ENCODE data around the gene FAN1.
A peak's percentile ranks its signal among the peaks of the same experiment; 100 is the strongest.

FAN1 gene

GRCh38 chr15:30921106-30921505 is 17.4 kb downstream of the FAN1 start:
- peaks cover 81% of the 10 kb centered on the region for H3K36me3 ChIP-seq (ENCODE audit: control insufficient read depth, insufficient read depth, low read length, severe bottlenecking)

GRCh38 chr15:30921781-30922479 is 18.2 kb downstream of the FAN1 start:
- Histone ChIP-seq H3K9ac (ENCODE audit: low read length) (no peak overlapping the region), H3K4me1 (ENCODE audit: control insufficient read depth, insufficient read depth, low read length) (peaks cover 20% of the 10 kb centered on the region), H3K4me3 (ENCODE audit: low read length) (no peak overlapping the region), H3K9me3 (ENCODE audit: control insufficient read depth, low read length) (no peaks in the 10 kb centered on the region), H3K27me3 (replicated peaks; ENCODE audit: control insufficient read depth, insufficient read depth, low read length) (no peaks in the 10 kb centered on the region), H3K36me3 (ENCODE audit: control insufficient read depth, insufficient read depth, low read length, severe bottlenecking) (peaks cover 84% of the 10 kb centered on the region)
- peak; percentile 27 for DNase-seq (ENCODE audit: low read depth)

More at GRCh38 chr15:30921106-30921505, 17.4 kb downstream of the FAN1 start:
- peaks cover 20% of the 10 kb centered on the region for H3K4me1 ChIP-seq (ENCODE audit: control insufficient read depth, insufficient read depth, low read length)
- H3K27me3 ChIP-seq (replicated peaks; ENCODE audit: control insufficient read depth, insufficient read depth, low read length): no peaks in the 10 kb centered on the region
- H3K9me3 ChIP-seq (ENCODE audit: control insufficient read depth, low read length): no peaks in the 10 kb centered on the region
- H3K9ac ChIP-seq (ENCODE audit: low read length): no peak overlapping the region
- peak; percentile 19 for DNase-seq (ENCODE audit: low read depth)
- no peak overlapping the region for H3K4me3 ChIP-seq (ENCODE audit: low read length)

GRCh38 chr15:30922480-30923311 is 19.0 kb downstream of the FAN1 start:
- H3K9ac ChIP-seq (ENCODE audit: low read length): no peak overlapping the region
- H3K9me3 ChIP-seq (ENCODE audit: control insufficient read depth, low read length): no peaks in the 10 kb centered on the region
- H3K4me3 ChIP-seq (ENCODE audit: low read length): no peak overlapping the region
- H3K27me3 ChIP-seq (replicated peaks; ENCODE audit: control insufficient read depth, insufficient read depth, low read length): no peaks in the 10 kb centered on the region
- peak; percentile 72 for DNase-seq (ENCODE audit: low read depth)
- H3K36me3 ChIP-seq (ENCODE audit: control insufficient read depth, insufficient read depth, low read length, severe bottlenecking): peaks cover 88% of the 10 kb centered on the region
- peaks cover 20% of the 10 kb centered on the region for H3K4me1 ChIP-seq (ENCODE audit: control insufficient read depth, insufficient read depth, low read length)

GRCh38 chr15:30923429-30923828 is 19.7 kb downstream of the FAN1 start:
- DNase-seq (ENCODE audit: low read depth): no peak
- Histone ChIP-seq H3K4me3 (ENCODE audit: low read length) (no peak overlapping the region), H3K4me1 (ENCODE audit: control insufficient read depth, insufficient read depth, low read length) (peaks cover 20% of the 10 kb centered on the region), H3K9ac (ENCODE audit: low read length) (no peak overlapping the region), H3K27me3 (replicated peaks; ENCODE audit: control insufficient read depth, insufficient read depth, low read length) (no peaks in the 10 kb centered on the region), H3K36me3 (ENCODE audit: control insufficient read depth, insufficient read depth, low read length, severe bottlenecking) (peaks cover 89% of the 10 kb centered on the region), H3K9me3 (ENCODE audit: control insufficient read depth, low read length) (no peaks in the 10 kb centered on the region)

- peak; percentile 68 for DNase-seq (ENCODE audit: low read depth)
- H3K27me3 ChIP-seq (replicated peaks; ENCODE audit: control insufficient read depth, insufficient read depth, low read length): no peaks in the 10 kb centered on the region
- H3K9ac ChIP-seq (ENCODE audit: low read length): no peak overlapping the region
- peaks cover 20% of the 10 kb centered on the region for H3K4me1 ChIP-seq (ENCODE audit: control insufficient read depth, insufficient read depth, low read length)
- peaks cover 92% of the 10 kb centered on the region for H3K36me3 ChIP-seq (ENCODE audit: control insufficient read depth, insufficient read depth, low read length, severe bottlenecking)
- no peak overlapping the region for H3K4me3 ChIP-seq (ENCODE audit: low read length)
- no peaks in the 10 kb centered on the region for H3K9me3 ChIP-seq (ENCODE audit: control insufficient read depth, low read length)
Observed at GRCh38 chr15:30924353-30924752, 20.6 kb downstream of the FAN1 start.

GRCh38 chr15:30925686-30926085 is 22.0 kb downstream of the FAN1 start:
- Histone ChIP-seq H3K9ac (ENCODE audit: low read length) (no peak overlapping the region), H3K4me1 (ENCODE audit: control insufficient read depth, insufficient read depth, low read length) (peaks cover 20% of the 10 kb centered on the region), H3K27me3 (replicated peaks; ENCODE audit: control insufficient read depth, insufficient read depth, low read length) (no peaks in the 10 kb centered on the region), H3K36me3 (ENCODE audit: control insufficient read depth, insufficient read depth, low read length, severe bottlenecking) (peaks cover 89% of the 10 kb centered on the region), H3K4me3 (ENCODE audit: low read length) (no peak overlapping the region), H3K9me3 (ENCODE audit: control insufficient read depth, low read length) (no peaks in the 10 kb centered on the region)
- DNase-seq (ENCODE audit: low read depth): no peak

- no peak overlapping the region for H3K4me3 ChIP-seq (ENCODE audit: low read length)
- peaks cover 89% of the 10 kb centered on the region for H3K36me3 ChIP-seq (ENCODE audit: control insufficient read depth, insufficient read depth, low read length, severe bottlenecking)
- peaks cover 16% of the 10 kb centered on the region for H3K4me1 ChIP-seq (ENCODE audit: control insufficient read depth, insufficient read depth, low read length)
- H3K27me3 ChIP-seq (replicated peaks; ENCODE audit: control insufficient read depth, insufficient read depth, low read length): no peaks in the 10 kb centered on the region
- H3K9ac ChIP-seq (ENCODE audit: low read length): no peak overlapping the region
- DNase-seq (ENCODE audit: low read depth): no peak
- H3K9me3 ChIP-seq (ENCODE audit: control insufficient read depth, low read length): no peaks in the 10 kb centered on the region
Observed at GRCh38 chr15:30926161-30926560, 22.4 kb downstream of the FAN1 start.

GRCh38 chr15:30927148-30927761 is 23.5 kb downstream of the FAN1 start:
- H3K4me1 ChIP-seq (ENCODE audit: control insufficient read depth, insufficient read depth, low read length): peaks cover 5% of the 10 kb centered on the region
- no peak overlapping the region for H3K4me3 ChIP-seq (ENCODE audit: low read length)
- no peak for DNase-seq (ENCODE audit: low read depth)
- H3K27me3 ChIP-seq (replicated peaks; ENCODE audit: control insufficient read depth, insufficient read depth, low read length): no peaks in the 10 kb centered on the region
- H3K9ac ChIP-seq (ENCODE audit: low read length): no peak overlapping the region
- H3K9me3 ChIP-seq (ENCODE audit: control insufficient read depth, low read length): no peaks in the 10 kb centered on the region
- peaks cover 87% of the 10 kb centered on the region for H3K36me3 ChIP-seq (ENCODE audit: control insufficient read depth, insufficient read depth, low read length, severe bottlenecking)

GRCh38 chr15:30928076-30928475 is 24.4 kb downstream of the FAN1 start:
- Histone ChIP-seq H3K4me3 (ENCODE audit: low read length) (no peak overlapping the region), H3K9ac (ENCODE audit: low read length) (no peak overlapping the region), H3K4me1 (ENCODE audit: control insufficient read depth, insufficient read depth, low read length) (no peaks in the 10 kb centered on the region), H3K9me3 (ENCODE audit: control insufficient read depth, low read length) (no peaks in the 10 kb centered on the region), H3K36me3 (ENCODE audit: control insufficient read depth, insufficient read depth, low read length, severe bottlenecking) (peaks cover 78% of the 10 kb centered on the region), H3K27me3 (replicated peaks; ENCODE audit: control insufficient read depth, insufficient read depth, low read length) (no peaks in the 10 kb centered on the region)
- peak; percentile 13 for DNase-seq (ENCODE audit: low read depth)

GRCh38 chr15:30929064-30929669 is 25.5 kb downstream of the FAN1 start:
- H3K9ac ChIP-seq (ENCODE audit: low read length): no peak overlapping the region
- no peaks in the 10 kb centered on the region for H3K4me1 ChIP-seq (ENCODE audit: control insufficient read depth, insufficient read depth, low read length)
- H3K36me3 ChIP-seq (ENCODE audit: control insufficient read depth, insufficient read depth, low read length, severe bottlenecking): peaks cover 71% of the 10 kb centered on the region

GRCh38 chr15:30929982-30930381 is 26.3 kb downstream of the FAN1 start:
- Histone ChIP-seq H3K9me3 (ENCODE audit: control insufficient read depth, low read length) (no peaks in the 10 kb centered on the region), H3K27me3 (replicated peaks; ENCODE audit: control insufficient read depth, insufficient read depth, low read length) (no peaks in the 10 kb centered on the region), H3K4me1 (ENCODE audit: control insufficient read depth, insufficient read depth, low read length) (no peaks in the 10 kb centered on the region), H3K4me3 (ENCODE audit: low read length) (no peak overlapping the region), H3K36me3 (ENCODE audit: control insufficient read depth, insufficient read depth, low read length, severe bottlenecking) (peaks cover 68% of the 10 kb centered on the region), H3K9ac (ENCODE audit: low read length) (no peak overlapping the region)
- no peak for DNase-seq (ENCODE audit: low read depth)

More at GRCh38 chr15:30929064-30929669, 25.5 kb downstream of the FAN1 start:
- Histone ChIP-seq H3K27me3 (replicated peaks; ENCODE audit: control insufficient read depth, insufficient read depth, low read length) (no peaks in the 10 kb centered on the region), H3K4me3 (ENCODE audit: low read length) (no peak overlapping the region), H3K9me3 (ENCODE audit: control insufficient read depth, low read length) (no peaks in the 10 kb centered on the region)
- no peak for DNase-seq (ENCODE audit: low read depth)
